ENCODE results near the gene HNRNPL. TPM values are rescaled to one million over a fixed set of nuclear protein-coding genes. Genes with fewer than 3 reads are reported as not detected.

HNRNPL gene
- total RNA-seq, 1 experiment from 2014 or later, result 710 TPM

- Histone ChIP-seq H3K23me2 (ENCODE audit: insufficient read length, low read depth, low read length, poor library complexity, severe bottlenecking) (no peaks in the 10 kb centered on the region), H3K9ac (ENCODE audit: extremely low read depth, insufficient read length, low read length) (no peak overlapping the region), H3K23ac (ENCODE audit: insufficient read length, low read depth, low read length) (no peak overlapping the region), H3T11ph (ENCODE audit: low read length) (no peak overlapping the region), H3K4me1 (ENCODE audit: insufficient read depth, low read length) (peaks cover 3% of the 10 kb centered on the region; the same call in 1 of the 2 replicates), H2BK120ac (ENCODE audit: low read depth, low read length, poor library complexity, severe bottlenecking) (no peak overlapping the region), H3K27ac (ENCODE audit: insufficient read length, low read depth, low read length) (no peak overlapping the region), H2BK20ac (ENCODE audit: low read depth, low read length, poor library complexity, severe bottlenecking) (no peak overlapping the region), H3K79me1 (ENCODE audit: insufficient read depth, low read depth, low read length, poor library complexity, severe bottlenecking) (no peaks in the 10 kb centered on the region), H3K14ac (ENCODE audit: insufficient read depth, low read length) (no peak overlapping the region), H4K5ac (ENCODE audit: insufficient read length, low read depth, low read length) (no peak overlapping the region), H2AFZ (ENCODE audit: low read length) (no peak overlapping the region), H3K9me3 (ENCODE audit: control insufficient read depth, low read depth, low read length) (no peaks in the 10 kb centered on the region), H2BK12ac (ENCODE audit: insufficient read length, low read depth, low read length) (no peak overlapping the region), H3K27me3 (ENCODE audit: insufficient read depth, low read length) (peaks cover 2% of the 10 kb centered on the region; the same call in 1 of the 2 replicates), H4K91ac (ENCODE audit: insufficient read length, low read depth, low read length) (no peak overlapping the region), H3K4ac (ENCODE audit: low read depth, low read length) (no peak overlapping the region), H3K18ac (ENCODE audit: insufficient read length, low read depth, low read length) (no peak overlapping the region), H2BK15ac (ENCODE audit: low read depth, low read length) (no peak overlapping the region), H3K4me2 (ENCODE audit: insufficient read depth, insufficient read length, low read length) (no peak overlapping the region), H2BK5ac (ENCODE audit: insufficient read length, low read length) (no peak overlapping the region), H2AK5ac (ENCODE audit: insufficient read length, low read length) (no peak overlapping the region), H3K79me2 (ENCODE audit: insufficient read depth, low read length) (no peaks in the 10 kb centered on the region), H3K56ac (ENCODE audit: insufficient read length, low read depth, low read length) (no peak overlapping the region), H4K20me1 (ENCODE audit: control insufficient read depth, insufficient read depth, insufficient read length) (no peaks in the 10 kb centered on the region), H4K8ac (replicated peaks; ENCODE audit: insufficient read length, low read depth, low read length) (no peak overlapping the region)
- TF ChIP-seq CTCF (conservative IDR thresholded peaks at IDR 0.05), result no peak
- Mint-ChIP-seq H3K27ac (no peak overlapping the region), H3K36me3 (ENCODE audit: insufficient read depth in 1 of 3, low read depth in 3 of 3) (no peaks in the 10 kb centered on the region; a peak in 1 of 7 replicates), H3K9me3 (no peaks in the 10 kb centered on the region), H3K4me1 (peaks cover 19 to 34% of the 10 kb centered on the region in 2 experiments), H3K4me3 (no peak overlapping the region), H3K27me3 (ENCODE audit: low read depth) (no peaks in the 10 kb centered on the region)
- no peak for DNase-seq
- WGBS (ENCODE audit: extremely low coverage, insufficient read length, low lambda C conversion rate), result no CpG with 5 or more reads among the region's 11 CpGs
These were observed 29.6 kb upstream of the HNRNPL start for GRCh38 chr19:38879400-38879751.
